GM18505 (cell line): ENCODE results near the gene IL10RA.
"Not testable (repeated sequence)": the region's sequence is repeated elsewhere in the genome, so short reads cannot be mapped to it uniquely, and the experiment has no call there.

Experiments used
- ATAC-seq: cut with Tn5 transposase; IDR thresholded peaks from one replicate; pipeline ENCODE4 v1.9.1; 2021; ENCODE audit not compliant: unreplicated experiment
- POLR2A ChIP-seq: IDR thresholded peaks from 4 replicates; pipeline ENCODE4 v1.6.1; 2011; ENCODE audit warnings: borderline replicate concordance; ENCODE audit not compliant: insufficient read depth, insufficient read length; ENCODE audit errors: extremely low read depth

Gene IL10RA

DNA sequence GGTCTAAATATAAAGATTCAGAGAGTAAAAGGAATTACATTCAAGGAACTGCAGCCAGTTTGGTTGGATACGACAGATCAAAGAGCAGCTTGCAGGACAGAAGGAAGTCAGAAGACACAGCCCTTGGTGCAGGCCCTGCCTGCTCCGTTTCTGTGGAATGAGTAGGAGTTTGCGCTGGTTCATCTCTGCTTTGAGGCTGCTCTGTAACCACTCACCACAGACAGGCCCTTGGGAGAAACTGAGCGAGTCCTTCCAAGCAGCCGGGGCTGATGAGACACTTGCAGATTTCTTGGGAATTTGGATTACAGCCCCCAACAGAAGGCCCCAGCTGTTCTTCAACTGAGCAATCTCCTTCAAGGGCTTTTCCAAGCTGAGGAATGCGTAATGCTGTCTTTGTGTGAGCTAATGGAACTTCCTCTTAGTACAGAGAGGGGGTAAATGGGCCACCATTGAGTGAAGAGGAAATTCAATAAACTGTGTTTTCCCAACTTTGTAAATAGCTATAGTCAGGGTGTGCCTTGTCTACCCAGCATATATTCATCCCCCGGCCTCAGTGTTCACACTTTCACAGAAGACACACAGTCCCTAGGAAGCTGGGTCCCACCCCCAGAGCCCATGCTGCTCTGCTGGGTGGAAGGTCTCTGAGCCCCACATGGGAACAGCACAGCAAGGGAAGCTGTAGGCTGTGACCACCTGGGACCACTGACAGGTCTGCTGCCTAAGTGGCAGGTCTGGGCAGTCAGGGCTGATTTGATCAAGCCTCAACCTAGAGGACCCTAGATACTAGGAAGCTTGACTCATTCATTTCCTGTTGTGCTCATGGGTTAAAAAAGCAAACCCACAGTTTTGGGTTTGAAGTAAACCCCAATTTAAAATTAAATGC, 16.6 kb downstream of the IL10RA start:
- no peak for TF ChIP-seq POLR2A
- ATAC-seq, result no peak

DNA sequence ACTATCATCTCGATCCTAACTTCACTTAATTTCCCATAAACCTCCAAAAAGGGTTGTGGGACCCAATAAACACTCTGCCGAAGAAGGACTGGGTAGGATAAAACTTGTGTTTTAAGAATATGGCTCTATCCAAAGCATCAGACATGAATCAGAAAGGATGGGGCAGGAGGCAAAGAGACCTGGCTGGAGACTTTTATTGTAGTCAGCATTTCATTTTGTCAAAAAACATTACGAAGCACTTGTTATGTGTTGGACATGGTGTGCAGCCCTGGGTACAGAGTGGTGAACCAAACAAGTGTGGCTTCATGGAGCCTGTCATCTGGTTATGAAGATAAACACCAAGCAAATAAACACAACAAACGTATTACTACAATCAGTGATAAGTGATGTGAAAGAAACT, 17.3 kb downstream of the IL10RA start:
- TF ChIP-seq POLR2A, result no peak
- no peak for ATAC-seq

DNA sequence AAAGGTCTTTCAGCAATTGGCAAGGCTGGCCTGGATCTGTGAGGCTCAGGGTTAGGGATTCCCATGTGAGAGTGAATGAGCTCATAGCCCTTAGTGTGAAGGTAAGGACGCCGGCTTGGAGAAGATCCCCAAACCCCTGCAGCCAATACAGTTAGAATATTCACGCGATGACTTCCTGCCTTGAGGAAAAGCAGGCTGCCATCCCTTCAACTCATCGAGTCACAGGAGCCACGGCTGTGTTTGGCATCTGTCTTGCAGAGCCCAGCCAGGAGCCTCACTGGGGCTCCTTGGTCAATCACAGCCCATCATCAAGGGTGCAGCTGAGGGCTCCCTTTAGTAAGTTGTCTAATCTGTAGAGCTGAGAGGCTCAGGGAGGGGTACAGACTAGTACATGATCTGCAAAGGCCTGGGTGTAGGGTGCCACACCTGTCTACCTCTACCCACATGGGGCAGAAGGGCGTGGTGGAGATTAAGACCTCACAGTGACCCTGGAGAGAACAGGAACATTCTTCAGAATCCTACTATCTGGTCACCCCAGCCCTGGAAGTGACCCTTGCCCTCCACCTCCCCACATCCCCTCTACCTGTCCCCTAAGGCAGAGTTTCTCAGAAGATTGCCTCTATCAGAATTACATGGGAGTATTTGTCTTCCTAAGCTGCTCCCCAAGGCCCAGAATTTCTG, 18.5 kb downstream of the IL10RA start:
- TF ChIP-seq POLR2A, result no peak
- ATAC-seq, result no peak

DNA sequence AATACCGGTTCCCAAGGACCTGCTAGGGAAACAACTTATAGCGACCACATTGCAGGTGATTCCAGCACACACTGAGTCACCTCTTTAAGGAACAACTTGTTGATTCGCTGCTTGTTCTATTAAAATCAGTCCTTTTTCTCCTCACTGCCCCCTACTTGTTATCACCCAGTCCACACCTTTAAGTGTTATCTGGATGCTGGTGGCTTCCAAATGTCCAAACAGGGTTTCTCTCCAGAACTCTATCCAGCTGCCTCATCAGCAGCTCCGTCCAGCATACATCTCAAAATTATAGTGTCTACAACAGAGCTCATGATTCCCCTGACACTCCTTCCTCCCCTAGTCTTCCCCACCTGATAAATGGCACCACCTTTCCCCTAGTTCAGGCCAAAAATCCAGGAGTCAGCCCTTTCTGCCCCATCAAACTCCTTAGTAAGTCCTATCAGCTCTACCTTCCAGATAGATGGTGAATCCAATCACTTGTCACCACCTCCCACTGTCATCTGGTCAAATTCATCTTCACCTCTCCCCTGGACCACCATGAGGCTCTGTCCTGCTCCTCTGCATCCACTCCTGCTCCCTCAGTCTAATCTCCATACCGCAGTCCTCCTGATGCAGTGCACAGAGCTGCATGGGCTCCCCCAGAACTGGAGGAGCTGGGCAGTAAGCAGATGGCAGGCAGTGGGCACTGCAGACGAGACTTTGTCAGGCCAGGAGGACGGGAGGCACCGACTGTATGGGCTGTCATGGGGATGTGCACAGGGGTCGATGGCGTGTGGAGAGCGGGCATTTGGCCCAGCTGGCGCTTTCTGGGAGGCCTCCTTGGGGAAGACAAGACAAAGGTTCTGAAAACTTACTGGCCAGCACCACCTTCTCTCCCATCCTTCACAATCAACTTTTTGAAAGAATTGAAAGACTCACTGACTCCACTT, 19.3 kb downstream of the IL10RA start:
- TF ChIP-seq POLR2A, result no peak
- no peak for ATAC-seq

DNA sequence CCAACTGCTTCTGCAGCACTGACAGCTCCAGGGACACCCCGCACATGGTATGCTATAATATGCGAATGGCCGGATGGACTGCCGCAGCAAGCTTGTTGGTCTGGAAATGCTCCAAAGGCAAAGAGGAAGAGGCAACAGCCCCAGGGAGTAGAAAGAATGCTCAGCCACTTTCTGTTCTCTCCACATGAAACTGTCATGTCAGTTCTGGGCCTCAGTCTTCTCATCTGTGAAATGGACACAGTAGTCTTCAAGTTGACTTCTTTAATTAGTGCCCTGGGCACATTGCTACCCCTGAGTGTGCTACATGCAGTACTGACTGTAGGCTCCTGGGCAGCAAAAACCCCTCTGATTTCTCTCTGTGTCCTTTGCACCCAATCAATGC, 19.9 kb downstream of the IL10RA start:
- TF ChIP-seq POLR2A, result no peak
- ATAC-seq, result no peak

DNA sequence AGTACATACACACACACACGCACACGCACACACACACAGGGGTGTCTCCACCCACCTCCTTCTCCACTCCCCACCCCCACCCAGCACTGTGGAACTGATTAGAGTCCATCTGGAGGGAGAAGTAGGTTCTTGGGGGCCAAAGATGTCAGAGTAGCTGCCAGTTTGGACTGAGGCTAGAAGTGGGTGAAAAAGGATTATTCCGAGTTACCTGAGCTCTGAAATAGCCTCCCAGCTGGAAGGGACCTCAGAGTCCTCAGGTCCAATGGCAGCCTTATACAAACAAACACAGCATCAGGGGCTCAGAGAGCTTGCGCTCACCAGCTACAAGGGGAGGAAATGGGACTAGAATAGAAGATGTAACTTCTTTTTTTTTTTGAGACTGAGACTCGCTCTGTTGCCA, 20.8 kb downstream of the IL10RA start:
- no peak for ATAC-seq
- TF ChIP-seq POLR2A, result no peak

DNA sequence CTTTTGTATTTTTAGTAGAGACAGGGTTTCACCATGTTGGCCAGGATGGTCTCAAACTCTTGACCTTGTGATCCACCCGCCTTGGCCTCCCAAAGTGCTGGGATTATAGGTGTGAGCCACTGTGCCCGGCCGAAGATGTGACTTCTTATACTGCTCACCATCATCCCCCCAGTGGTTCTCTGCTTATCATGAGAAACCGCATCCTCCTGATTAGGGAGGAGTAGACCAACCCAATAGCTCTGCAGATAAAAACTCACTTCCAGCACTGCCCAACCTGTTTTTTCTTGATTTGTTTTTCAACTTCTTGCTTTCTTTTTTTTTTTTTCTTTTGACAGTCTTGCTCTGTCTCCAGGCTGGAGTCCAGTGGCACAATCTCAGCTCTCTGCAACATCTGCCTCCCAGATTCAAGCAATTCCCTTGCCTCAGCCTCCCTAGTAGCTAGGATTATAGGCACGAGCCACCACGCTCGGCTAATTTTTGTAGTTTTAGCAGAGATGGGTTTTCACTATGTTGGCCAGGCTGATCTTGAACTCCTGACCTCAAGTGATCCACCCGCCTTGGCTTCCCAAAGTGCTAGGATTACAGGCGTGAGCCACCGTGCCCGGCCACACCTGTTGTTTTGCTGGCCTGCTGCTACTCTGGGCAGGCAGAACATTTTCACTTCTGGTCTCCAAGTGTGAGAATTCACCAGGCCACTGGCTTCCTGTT, 21.5 kb downstream of the IL10RA start:
- not testable (repeated sequence) for ATAC-seq

DNA sequence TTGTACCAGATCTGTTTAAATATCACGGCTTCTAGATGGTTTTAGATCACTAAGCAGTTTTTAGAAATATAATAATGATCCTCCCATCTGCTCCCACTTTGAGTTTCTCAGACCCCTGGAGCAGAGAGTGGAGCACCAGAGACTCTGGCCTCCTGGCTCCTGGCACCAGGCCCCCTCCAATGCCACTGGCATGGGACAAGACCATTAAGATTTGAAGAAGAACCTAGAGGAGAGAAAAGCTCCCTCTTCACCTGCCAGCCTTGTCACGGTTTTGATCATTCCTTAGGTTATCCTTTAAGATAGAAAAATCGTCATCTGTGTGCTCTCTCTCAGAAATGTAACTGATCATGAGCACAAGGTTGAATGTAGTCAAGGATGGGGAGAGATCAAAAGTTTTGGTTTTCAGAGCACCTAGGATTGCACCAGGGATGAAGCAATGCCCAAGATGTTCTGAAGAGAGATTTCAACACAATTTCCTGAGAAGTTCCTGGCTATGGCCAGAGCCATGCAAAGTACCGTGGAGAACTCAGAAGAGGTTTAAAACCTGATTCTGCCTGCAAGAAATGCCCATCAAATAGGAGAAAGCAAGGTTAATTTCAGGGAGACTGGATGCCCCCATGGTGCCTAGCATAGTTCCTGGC, 22.2 kb downstream of the IL10RA start:
- TF ChIP-seq POLR2A, result no peak
- ATAC-seq, result no peak

DNA sequence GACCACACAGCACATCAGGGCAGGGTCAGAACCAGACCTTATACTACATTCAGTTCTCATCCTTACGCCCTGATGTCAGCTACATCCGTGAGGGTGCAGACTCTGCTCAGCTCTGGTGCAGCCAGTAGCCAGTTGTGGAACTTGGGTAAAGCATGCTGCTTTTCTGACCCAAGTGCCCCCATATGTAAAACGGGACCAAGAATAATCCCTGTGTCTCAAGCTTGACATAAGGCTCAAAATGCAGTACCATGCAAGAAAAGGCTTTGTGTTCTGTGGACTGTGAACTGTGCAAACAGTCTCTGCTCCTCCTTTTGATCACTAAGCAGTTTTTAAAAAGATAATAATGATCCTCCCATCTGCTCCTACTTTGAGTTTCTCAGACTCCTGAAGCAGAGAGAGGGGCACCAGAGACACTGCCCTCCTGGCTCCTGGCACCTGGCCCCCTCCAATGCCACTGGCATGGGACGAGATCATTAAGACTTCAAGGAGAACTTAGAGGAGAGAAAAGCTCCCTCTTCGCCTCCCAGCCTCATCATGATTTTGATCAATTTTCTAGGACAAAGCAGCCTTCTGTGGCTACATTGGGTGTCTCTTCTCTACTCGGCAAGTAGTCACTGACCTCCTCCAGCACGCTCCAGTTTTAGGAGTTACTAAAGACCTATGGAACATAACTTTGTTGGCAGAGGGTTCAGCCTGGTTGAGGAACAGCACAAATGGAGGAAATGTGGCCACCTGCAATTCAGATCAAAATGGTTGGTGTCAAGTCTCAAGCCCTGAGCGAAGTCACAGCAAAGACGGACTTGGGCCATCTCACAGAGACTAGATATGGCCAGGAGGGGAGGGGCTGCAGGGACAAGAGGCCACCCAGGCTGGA, 23.9 kb downstream of the IL10RA start:
- TF ChIP-seq POLR2A, result no peak
- ATAC-seq, result no peak

DNA sequence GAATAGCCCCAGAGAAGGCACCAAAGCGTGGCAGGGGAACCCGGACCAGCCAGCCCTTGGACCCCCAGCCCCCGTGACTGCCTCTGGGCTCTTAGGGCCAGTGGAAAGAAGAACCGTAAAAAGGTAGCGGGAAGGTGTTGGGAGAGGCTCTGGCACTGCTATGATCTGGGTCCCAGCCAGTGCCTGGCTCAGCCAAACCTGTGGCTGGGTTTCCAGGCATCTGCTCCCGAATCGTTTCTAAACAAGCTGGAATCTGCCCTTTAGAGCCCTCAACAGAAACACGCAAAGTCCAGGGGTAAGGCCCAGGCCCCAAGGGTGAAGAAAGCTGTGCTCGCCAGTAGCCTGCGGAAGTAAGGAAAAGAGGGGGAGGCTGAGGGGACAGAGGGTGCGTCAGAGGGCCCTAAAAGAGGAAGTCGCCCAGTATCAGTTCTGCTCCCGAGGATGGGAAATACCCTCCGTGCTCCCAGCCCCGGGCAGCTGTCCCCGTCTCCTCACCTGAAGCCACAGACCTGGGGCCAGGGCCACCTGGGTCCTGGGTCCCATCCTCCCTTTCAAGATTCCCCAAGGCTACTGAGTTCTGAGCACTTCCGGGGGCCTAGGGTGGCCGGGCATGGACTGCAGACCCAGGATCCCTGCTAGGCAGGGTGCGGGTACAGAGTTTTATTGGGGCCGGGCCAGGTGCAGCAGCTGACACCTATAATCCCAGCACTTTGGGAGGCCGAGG, 24.7 kb downstream of the IL10RA start:
- ATAC-seq, result peak; percentile 74
- TF ChIP-seq POLR2A, result peak; percentile 46

DNA sequence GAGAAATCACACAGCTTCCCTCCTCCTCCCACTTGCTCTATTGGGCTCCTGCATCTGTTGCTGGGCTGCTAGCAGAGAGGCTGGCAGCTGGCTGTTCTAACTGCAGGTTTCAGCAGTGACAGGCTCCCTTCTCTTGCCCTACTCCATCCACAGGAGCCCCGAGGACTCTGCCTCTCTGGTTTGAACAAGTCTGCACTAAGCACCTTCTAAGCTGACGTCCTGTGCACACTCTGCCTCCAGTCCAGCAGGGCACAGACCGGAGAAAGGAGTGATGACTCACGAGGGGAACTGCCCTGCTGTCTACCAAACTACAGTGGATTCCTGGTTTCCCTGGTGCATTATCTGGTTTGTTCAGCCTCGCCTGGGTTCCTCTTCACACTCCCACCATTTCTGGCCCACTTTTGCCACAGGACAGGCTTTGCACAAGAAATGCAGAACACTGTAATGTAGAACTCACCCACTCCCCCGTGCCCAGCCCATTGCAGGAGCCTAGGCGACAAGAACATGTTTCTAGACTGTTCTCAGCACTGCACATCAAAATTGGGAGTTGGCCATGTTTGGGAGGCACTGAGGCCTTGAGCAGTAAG, 26.0 kb downstream of the IL10RA start:
- TF ChIP-seq POLR2A, result no peak
- no peak for ATAC-seq

DNA sequence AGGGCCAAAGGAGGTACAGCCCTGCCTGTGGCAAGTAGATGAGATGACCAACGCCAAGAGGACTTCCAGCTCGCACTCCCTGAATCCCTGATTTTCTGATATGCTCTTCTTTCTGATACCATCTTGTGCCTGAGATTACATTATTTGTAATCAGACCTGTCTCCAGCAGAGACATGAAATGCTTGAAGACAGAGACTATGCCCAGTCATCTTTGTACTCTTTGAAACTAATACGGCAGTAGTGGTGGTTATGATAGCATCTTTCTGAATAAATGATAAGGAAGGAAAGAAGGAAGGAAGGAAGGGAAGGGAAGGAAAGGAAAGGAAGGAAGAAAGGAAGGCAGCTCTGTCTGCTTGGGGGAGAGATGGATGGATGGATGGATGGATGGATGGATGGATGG, 27.8 kb downstream of the IL10RA start:
- no peak for ATAC-seq
- TF ChIP-seq POLR2A, result no peak
